WTC11 (cell line): ENCODE data around the gene KIF13A. TPM values are rescaled to one million over a fixed set of nuclear protein-coding genes. Genes with fewer than 3 reads are reported as not detected.

Source experiments
- ATAC-seq: fragments of 200-7000 bp; cut with Tn5 transposase; 2 replicates; pipeline ENCODE4 v1.10.0; 2021; ENCODE audit warnings: mild to moderate bottlenecking, moderate library complexity
- CTCF ChIA-PET: fragments of 300-600 bp; sonication (Branson Sonifier 250); formaldehyde crosslinking; loops from one replicate; lab custom pipeline; 2021; ENCODE audit warnings: antibody characterized with exemption; lab: Charles Lee
- POLR2A ChIA-PET: fragments of 350-600 bp; sonication (Branson Sonifier 250); formaldehyde crosslinking; loops from one replicate; lab custom pipeline; 2021; ENCODE audit warnings: antibody characterized with exemption; lab: Charles Lee
- DNase-seq: peaks from one replicate; pipeline ENCODE4 v3.0.0; 2021; ENCODE audit warnings: low spot score
- H3K27ac Mint-ChIP-seq: 2 replicates; pipeline ENCODE4 v1.8.0; 2021; ENCODE audit warnings: mixed read lengths
- H3K27me3 Mint-ChIP-seq: 2 replicates; pipeline ENCODE4 v1.8.0; 2021; ENCODE audit warnings: low read depth, mild to moderate bottlenecking, moderate library complexity, mixed read lengths
- H3K36me3 Mint-ChIP-seq: 2 replicates; pipeline ENCODE4 v1.8.0; 2021; ENCODE audit warnings: mixed read lengths
- H3K4me1 Mint-ChIP-seq: 2 replicates; pipeline ENCODE4 v1.8.0; 2022; ENCODE audit warnings: mixed read lengths
- H3K4me3 Mint-ChIP-seq: 2 replicates; pipeline ENCODE4 v1.8.0; 2021; ENCODE audit warnings: mild to moderate bottlenecking, moderate library complexity, mixed read lengths
- H3K9me3 Mint-ChIP-seq: 2 replicates; pipeline ENCODE4 v1.8.0; 2021; ENCODE audit warnings: mixed read lengths
- ATF2 ChIP-seq: sonication (generic); formaldehyde crosslinking; IDR thresholded peaks from 2 replicates; pipeline ENCODE4 v1.8.1; 2022; ENCODE audit warnings: low read depth, missing genetic modification reagents, borderline replicate concordance
- CBFB ChIP-seq: sonication (generic); formaldehyde crosslinking; IDR thresholded peaks from 2 replicates; pipeline ENCODE4 v1.8.1; 2022; ENCODE audit warnings: mild to moderate bottlenecking, low read depth, missing genetic modification reagents
- CDX4 ChIP-seq: fragments of 250-450 bp; sonication (Bioruptor Pico); IDR thresholded peaks from 2 replicates; pipeline ENCODE4 v1.9.0; 2021; ENCODE audit warnings: moderate library complexity, mild to moderate bottlenecking, inconsistent platforms, borderline replicate concordance
- CREB1 ChIP-seq: sonication (generic); formaldehyde crosslinking; IDR thresholded peaks from 2 replicates; pipeline ENCODE4 v1.8.0; 2023; ENCODE audit warnings: mild to moderate bottlenecking, missing genetic modification reagents
- JAZF1 ChIP-seq: fragments of 250-450 bp; sonication (Bioruptor Pico); IDR thresholded peaks from 2 replicates; pipeline ENCODE4 v1.9.0; 2021; ENCODE audit warnings: moderate library complexity, mild to moderate bottlenecking, inconsistent platforms
- KAT7 ChIP-seq: sonication (generic); formaldehyde crosslinking; IDR thresholded peaks from 2 replicates; pipeline ENCODE4 v1.8.1; 2023; ENCODE audit warnings: missing genetic modification reagents, mild to moderate bottlenecking, borderline replicate concordance
- NFATC4 ChIP-seq: fragments of 250-450 bp; sonication (Bioruptor Pico); IDR thresholded peaks from 2 replicates; pipeline ENCODE4 v1.9.0; 2021; ENCODE audit warnings: mild to moderate bottlenecking
- NR1H2 ChIP-seq: sonication (generic); formaldehyde crosslinking; IDR thresholded peaks from 2 replicates; pipeline ENCODE4 v1.9.0; 2021; ENCODE audit warnings: mild to moderate bottlenecking, moderate library complexity, missing genetic modification reagents
- PREB ChIP-seq: sonication (generic); formaldehyde crosslinking; IDR thresholded peaks from 2 replicates; pipeline ENCODE4 v1.8.1; 2022; ENCODE audit warnings: mild to moderate bottlenecking, missing genetic modification reagents, moderate library complexity, borderline replicate concordance
- SOX15 ChIP-seq: fragments of 250-450 bp; sonication (Bioruptor Pico); IDR thresholded peaks from 2 replicates; pipeline ENCODE4 v1.9.0; 2021; ENCODE audit warnings: mild to moderate bottlenecking
- SP1 ChIP-seq: sonication (generic); formaldehyde crosslinking; conservative IDR thresholded peaks from 2 replicates; pipeline ENCODE4 v1.8.1; 2022; ENCODE audit warnings: missing genetic modification reagents
- TEAD1 ChIP-seq: sonication (generic); formaldehyde crosslinking; IDR thresholded peaks from 2 replicates; pipeline ENCODE4 v1.8.0; 2022; ENCODE audit warnings: mild to moderate bottlenecking, missing genetic modification reagents
- USF2 ChIP-seq: sonication (generic); formaldehyde crosslinking; IDR thresholded peaks from 2 replicates; pipeline ENCODE4 v1.8.1; 2023; ENCODE audit warnings: mild to moderate bottlenecking, missing genetic modification reagents, moderate library complexity
- ZNF121 ChIP-seq: sonication (generic); formaldehyde crosslinking; IDR thresholded peaks from 2 replicates; pipeline ENCODE4 v1.8.0; 2023; ENCODE audit warnings: missing genetic modification reagents
- ZNF219 ChIP-seq: sonication (generic); formaldehyde crosslinking; IDR thresholded peaks from 2 replicates; pipeline ENCODE4 v1.8.0; 2023; ENCODE audit warnings: missing genetic modification reagents, mild to moderate bottlenecking, borderline replicate concordance
- ZNF671 ChIP-seq: fragments of 250-450 bp; sonication (Bioruptor Pico); IDR thresholded peaks from 2 replicates; pipeline ENCODE4 v1.8.0; 2021; ENCODE audit warnings: mild to moderate bottlenecking
- total RNA-seq: library from RNA; stranded (reverse); gene quantifications from 3 replicates; pipeline ENCODE4 v1.2.3, GENCODE V29; 2021
- TF ChIP-seq, protein P1 (sequence below): sonication (generic); formaldehyde crosslinking; IDR thresholded peaks from 2 replicates; pipeline ENCODE4 v1.8.0; 2022; ENCODE audit warnings: mild to moderate bottlenecking, missing genetic modification reagents
- TF ChIP-seq, protein P2 (sequence below): sonication (generic); formaldehyde crosslinking; IDR thresholded peaks from 2 replicates; pipeline ENCODE4 v1.8.0; 2023; ENCODE audit warnings: mild to moderate bottlenecking, missing genetic modification reagents

The KIF13A gene
- total RNA-seq, 1 experiment from 2014 or later: 32.7 TPM

- H3K27me3 Mint-ChIP-seq: no peaks in the 10 kb centered on the region
- DNase-seq (no peak), ATAC-seq (no peak)
- ChIA-PET CTCF (no interaction called here), POLR2A (interaction anchor here (0.7 kb wide), 1 partner anchor 12 kb away, joined by 3 read pairs; no protein-coding TSS in a partner anchor)
- H3K4me1 Mint-ChIP-seq: peaks cover 5% of the 10 kb centered on the region
- no peaks in the 10 kb centered on the region for H3K9me3 Mint-ChIP-seq
- H3K36me3 Mint-ChIP-seq: no peaks in the 10 kb centered on the region
- H3K4me3 Mint-ChIP-seq: no peak overlapping the region
- no peak overlapping the region for H3K27ac Mint-ChIP-seq
- no peak for TF ChIP-seq TEAD1 (CRISPR knock-in tag)
- TF ChIP-seq ZNF219 (CRISPR knock-in tag): no peak
- no peak for TF ChIP-seq ATF2
- no peak for TF ChIP-seq ZNF121 (CRISPR knock-in tag)
- TF ChIP-seq, protein P1, sequence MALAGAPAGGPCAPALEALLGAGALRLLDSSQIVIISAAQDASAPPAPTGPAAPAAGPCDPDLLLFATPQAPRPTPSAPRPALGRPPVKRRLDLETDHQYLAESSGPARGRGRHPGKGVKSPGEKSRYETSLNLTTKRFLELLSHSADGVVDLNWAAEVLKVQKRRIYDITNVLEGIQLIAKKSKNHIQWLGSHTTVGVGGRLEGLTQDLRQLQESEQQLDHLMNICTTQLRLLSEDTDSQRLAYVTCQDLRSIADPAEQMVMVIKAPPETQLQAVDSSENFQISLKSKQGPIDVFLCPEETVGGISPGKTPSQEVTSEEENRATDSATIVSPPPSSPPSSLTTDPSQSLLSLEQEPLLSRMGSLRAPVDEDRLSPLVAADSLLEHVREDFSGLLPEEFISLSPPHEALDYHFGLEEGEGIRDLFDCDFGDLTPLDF: no peak
- no peak for TF ChIP-seq NR1H2 (CRISPR knock-in tag)
- TF ChIP-seq SP1 (CRISPR knock-in tag): no peak
- TF ChIP-seq SOX15 (CRISPR knock-in tag): no peak
- TF ChIP-seq ZNF671 (CRISPR knock-in tag): no peak
- TF ChIP-seq, protein P2, sequence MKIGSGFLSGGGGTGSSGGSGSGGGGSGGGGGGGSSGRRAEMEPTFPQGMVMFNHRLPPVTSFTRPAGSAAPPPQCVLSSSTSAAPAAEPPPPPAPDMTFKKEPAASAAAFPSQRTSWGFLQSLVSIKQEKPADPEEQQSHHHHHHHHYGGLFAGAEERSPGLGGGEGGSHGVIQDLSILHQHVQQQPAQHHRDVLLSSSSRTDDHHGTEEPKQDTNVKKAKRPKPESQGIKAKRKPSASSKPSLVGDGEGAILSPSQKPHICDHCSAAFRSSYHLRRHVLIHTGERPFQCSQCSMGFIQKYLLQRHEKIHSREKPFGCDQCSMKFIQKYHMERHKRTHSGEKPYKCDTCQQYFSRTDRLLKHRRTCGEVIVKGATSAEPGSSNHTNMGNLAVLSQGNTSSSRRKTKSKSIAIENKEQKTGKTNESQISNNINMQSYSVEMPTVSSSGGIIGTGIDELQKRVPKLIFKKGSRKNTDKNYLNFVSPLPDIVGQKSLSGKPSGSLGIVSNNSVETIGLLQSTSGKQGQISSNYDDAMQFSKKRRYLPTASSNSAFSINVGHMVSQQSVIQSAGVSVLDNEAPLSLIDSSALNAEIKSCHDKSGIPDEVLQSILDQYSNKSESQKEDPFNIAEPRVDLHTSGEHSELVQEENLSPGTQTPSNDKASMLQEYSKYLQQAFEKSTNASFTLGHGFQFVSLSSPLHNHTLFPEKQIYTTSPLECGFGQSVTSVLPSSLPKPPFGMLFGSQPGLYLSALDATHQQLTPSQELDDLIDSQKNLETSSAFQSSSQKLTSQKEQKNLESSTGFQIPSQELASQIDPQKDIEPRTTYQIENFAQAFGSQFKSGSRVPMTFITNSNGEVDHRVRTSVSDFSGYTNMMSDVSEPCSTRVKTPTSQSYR: no peak
- TF ChIP-seq CREB1 (CRISPR knock-in tag): no peak
- no peak for TF ChIP-seq USF2 (CRISPR knock-in tag)
- no peak for TF ChIP-seq KAT7 (CRISPR knock-in tag)
Measured at GRCh38 chr6:17871836-17872235, 115.6 kb downstream of the KIF13A start.

GRCh38 chr6:17871189-17871519 lies 116.3 kb downstream of the KIF13A start:
- no peaks in the 10 kb centered on the region for H3K9me3 Mint-ChIP-seq
- POLR2A ChIA-PET: no interaction called here
- peaks cover 5% of the 10 kb centered on the region for H3K4me1 Mint-ChIP-seq
- no peak overlapping the region for H3K27ac Mint-ChIP-seq
- no peak overlapping the region for H3K4me3 Mint-ChIP-seq
- TF ChIP-seq NFATC4 (CRISPR knock-in tag): no peak
- no peak for TF ChIP-seq CBFB
- TF ChIP-seq ZNF671 (CRISPR knock-in tag): no peak
- TF ChIP-seq JAZF1 (CRISPR knock-in tag): no peak
- TF ChIP-seq PREB (CRISPR knock-in tag): no peak
- TF ChIP-seq, protein P1: no peak
- no peak for TF ChIP-seq CDX4 (CRISPR knock-in tag)
- DNase-seq (no peak), ATAC-seq (no peak)
- H3K36me3 Mint-ChIP-seq: no peaks in the 10 kb centered on the region
- CTCF ChIA-PET: no interaction called here
- H3K27me3 Mint-ChIP-seq: no peaks in the 10 kb centered on the region
